Measurements from ENCODE around the gene ARID1B.
"Not testable (repeated sequence)": the region's sequence is repeated elsewhere in the genome, so short reads cannot be mapped to it uniquely, and the experiment has no call there.

ARID1B gene

GRCh38 chr6:156943166-156943565, 166.0 kb downstream of the ARID1B start:
- Histone ChIP-seq H3K4me3 (ENCODE audit: low read depth in 1 of 2, low read length in 2 of 2) (no peak overlapping the region), H3K4me1 (ENCODE audit: insufficient read depth, low read length) (no peaks in the 10 kb centered on the region), H3K4me2 (ENCODE audit: insufficient read depth, low read length) (no peak overlapping the region), H4K20me1 (ENCODE audit: insufficient read depth, low read length) (peaks cover 60% of the 10 kb centered on the region), H3K9ac (ENCODE audit: low read depth, low read length) (no peak overlapping the region), H2AFZ (ENCODE audit: low read depth, low read length) (no peak overlapping the region), H3K27ac (ENCODE audit: low read length) (no peak overlapping the region), H3K79me2 (ENCODE audit: insufficient read depth, low read length) (peaks cover 96% of the 10 kb centered on the region), H3K9me3 (ENCODE audit: insufficient read depth, low read length, severe bottlenecking) (no peaks in the 10 kb centered on the region), H3K27me3 (ENCODE audit: insufficient read depth, low read length, poor library complexity) (no peaks in the 10 kb centered on the region), H3K36me3 (ENCODE audit: insufficient read depth, low read length) (no peaks in the 10 kb centered on the region)
- TF ChIP-seq CTCF (IDR thresholded peaks at IDR 0.05; ENCODE audit: borderline replicate concordance, extremely low read depth, low read length, poor library complexity, severe bottlenecking) (no peak), EZH2 (IDR thresholded peaks at IDR 0.05; ENCODE audit: borderline replicate concordance, low read depth, low read length, severe bottlenecking) (no peak)
- ATAC-seq (ENCODE audit: insufficient read depth, low read depth) = no peak
- DNase-seq = no peak

GRCh38 chr6:156943816-156944215, 166.6 kb downstream of the ARID1B start:
- H3K36me3 ChIP-seq (ENCODE audit: insufficient read depth, low read length) = no peaks in the 10 kb centered on the region
- H2AFZ ChIP-seq (ENCODE audit: low read depth, low read length) = no peak overlapping the region
- no peak overlapping the region for H3K4me3 ChIP-seq (ENCODE audit: low read depth in 1 of 2, low read length in 2 of 2)
- peaks cover 56% of the 10 kb centered on the region for H4K20me1 ChIP-seq (ENCODE audit: insufficient read depth, low read length)
- no peak overlapping the region for H3K9ac ChIP-seq (ENCODE audit: low read depth, low read length)
- no peaks in the 10 kb centered on the region for H3K4me1 ChIP-seq (ENCODE audit: insufficient read depth, low read length)
- ATAC-seq (ENCODE audit: insufficient read depth, low read depth) = no peak
- H3K9me3 ChIP-seq (ENCODE audit: insufficient read depth, low read length, severe bottlenecking) = no peaks in the 10 kb centered on the region
- no peak overlapping the region for H3K4me2 ChIP-seq (ENCODE audit: insufficient read depth, low read length)
- DNase-seq = no peak
- no peak overlapping the region for H3K27ac ChIP-seq (ENCODE audit: low read length)
- no peaks in the 10 kb centered on the region for H3K27me3 ChIP-seq (ENCODE audit: insufficient read depth, low read length, poor library complexity)
- peaks cover 96% of the 10 kb centered on the region for H3K79me2 ChIP-seq (ENCODE audit: insufficient read depth, low read length)
- TF ChIP-seq EZH2 (IDR thresholded peaks at IDR 0.05; ENCODE audit: borderline replicate concordance, low read depth, low read length, severe bottlenecking) = no peak
- TF ChIP-seq CTCF (IDR thresholded peaks at IDR 0.05; ENCODE audit: borderline replicate concordance, extremely low read depth, low read length, poor library complexity, severe bottlenecking) = no peak

GRCh38 chr6:156944412-156944811, 167.2 kb downstream of the ARID1B start:
- Histone ChIP-seq H3K9ac (ENCODE audit: low read depth, low read length) (no peak overlapping the region), H4K20me1 (ENCODE audit: insufficient read depth, low read length) (peaks cover 59% of the 10 kb centered on the region), H3K4me3 (ENCODE audit: low read depth in 1 of 2, low read length in 2 of 2) (no peak overlapping the region), H3K9me3 (ENCODE audit: insufficient read depth, low read length, severe bottlenecking) (no peaks in the 10 kb centered on the region), H3K4me1 (ENCODE audit: insufficient read depth, low read length) (no peaks in the 10 kb centered on the region), H2AFZ (ENCODE audit: low read depth, low read length) (no peak overlapping the region), H3K36me3 (ENCODE audit: insufficient read depth, low read length) (no peaks in the 10 kb centered on the region; the same call in 1 of the 2 replicates), H3K79me2 (ENCODE audit: insufficient read depth, low read length) (peaks cover 96% of the 10 kb centered on the region), H3K27ac (ENCODE audit: low read length) (no peak overlapping the region), H3K4me2 (ENCODE audit: insufficient read depth, low read length) (no peak overlapping the region), H3K27me3 (ENCODE audit: insufficient read depth, low read length, poor library complexity) (no peaks in the 10 kb centered on the region)
- DNase-seq (no peak), ATAC-seq (ENCODE audit: insufficient read depth, low read depth) (no peak)
- TF ChIP-seq EZH2 (IDR thresholded peaks at IDR 0.05; ENCODE audit: borderline replicate concordance, low read depth, low read length, severe bottlenecking) (no peak), CTCF (IDR thresholded peaks at IDR 0.05; ENCODE audit: borderline replicate concordance, extremely low read depth, low read length, poor library complexity, severe bottlenecking) (no peak)

GRCh38 chr6:156945789-156946172, 168.6 kb downstream of the ARID1B start:
- not testable (repeated sequence) for H3K27me3 ChIP-seq (ENCODE audit: insufficient read depth, low read length, poor library complexity); H2AFZ ChIP-seq (ENCODE audit: low read depth, low read length); H3K9me3 ChIP-seq (ENCODE audit: insufficient read depth, low read length, severe bottlenecking); DNase-seq; H3K9ac ChIP-seq (ENCODE audit: low read depth, low read length); H3K4me3 ChIP-seq (ENCODE audit: low read depth in 1 of 2, low read length in 2 of 2); H3K4me1 ChIP-seq (ENCODE audit: insufficient read depth, low read length); H3K27ac ChIP-seq (ENCODE audit: low read length); H3K4me2 ChIP-seq (ENCODE audit: insufficient read depth, low read length); H3K36me3 ChIP-seq (ENCODE audit: insufficient read depth, low read length); ATAC-seq (ENCODE audit: insufficient read depth, low read depth)
- Histone ChIP-seq H4K20me1 (ENCODE audit: insufficient read depth, low read length) (peaks cover 52% of the 10 kb centered on the region), H3K79me2 (ENCODE audit: insufficient read depth, low read length) (peaks cover 96% of the 10 kb centered on the region)

Measured in DND-41 (cell line).